HEK293T (cell line): ENCODE measurements around the gene KDM5A.

ENCODE experiments used
- FOXM1 ChIP-seq: fragments of 450-650 bp; IDR thresholded peaks from 2 replicates; pipeline ENCODE4 v1.6.1; 2017; ENCODE audit warnings: mild to moderate bottlenecking, borderline replicate concordance
- PKNOX1 ChIP-seq: fragments of 450-650 bp; IDR thresholded peaks from 2 replicates; pipeline ENCODE4 v1.6.1; 2016
- TARDBP ChIP-seq: fragments of 450-650 bp; IDR thresholded peaks from 2 replicates; pipeline ENCODE4 v1.6.1; 2016

- TF ChIP-seq FOXM1 (no peak), PKNOX1 (no peak), TARDBP (no peak)
These were observed 124.9 kb downstream of the KDM5A start for GRCh38 chr12:264269-264668.
